Lower lobe of right lung (tissue), 2 donors: ENCODE results near the gene MLNR. TPM values are rescaled to one million over a fixed set of nuclear protein-coding genes. Genes with fewer than 3 reads are reported as not detected.
A peak's percentile ranks its signal among the peaks of the same experiment; 100 is the strongest.

Experiments used
- ATAC-seq, 2 donors: fragments of 200-7000 bp; cut with Tn5 transposase; one replicate each; pipeline ENCODE4 v1.9.1; 2020 to 2022; ENCODE audit warnings: mild to moderate bottlenecking in 2 of 2, moderate library complexity in 2 of 2
- DNase-seq: peaks from one replicate; pipeline ENCODE4 v3.0.0-alpha.2; 2020
- H3K27ac ChIP-seq: fragments of 200-600 bp; one replicate; pipeline ENCODE4 v1.8.0; 2022
- H3K27me3 ChIP-seq: fragments of 200-600 bp; one replicate; pipeline ENCODE4 v1.8.0; 2022; ENCODE audit warnings: low read depth
- H3K36me3 ChIP-seq: fragments of 200-600 bp; one replicate; pipeline ENCODE4 v1.8.0; 2022; ENCODE audit warnings: mild to moderate bottlenecking
- H3K4me1 ChIP-seq: fragments of 200-600 bp; one replicate; pipeline ENCODE4 v1.8.0; 2022
- H3K4me3 ChIP-seq: fragments of 200-600 bp; one replicate; pipeline ENCODE4 v1.8.0; 2022; ENCODE audit warnings: mild to moderate bottlenecking
- H3K9me3 ChIP-seq: fragments of 200-600 bp; one replicate; pipeline ENCODE4 v1.8.0; 2022
- intact Hi-C: fragments of 100-400 bp; cut with DNase I; formaldehyde crosslinking; loops from one replicate; pipeline ENCODE4 v1.11.0; 2022
- total RNA-seq: library from RNA; stranded (reverse); fragmentation: NEBNext Ultra II Directional; extraction: Animal tissue kit (Norgen Biotek cat#: 25700); gene quantifications from one replicate; pipeline ENCODE4 v1.2.1, GENCODE V29; 2021
- TF ChIP-seq, protein P1 (sequence below): fragments of 200-600 bp; IDR thresholded peaks from one replicate; pipeline ENCODE4 v1.8.0; 2022; ENCODE audit warnings: antibody characterized with exemption, mild to moderate bottlenecking
- donor health status: DM: no; HTN: yes; CAD: no; lungs with severe emphysema.

Gene MLNR
- total RNA-seq, 1 donor from 2014 or later: not detected

DNA sequence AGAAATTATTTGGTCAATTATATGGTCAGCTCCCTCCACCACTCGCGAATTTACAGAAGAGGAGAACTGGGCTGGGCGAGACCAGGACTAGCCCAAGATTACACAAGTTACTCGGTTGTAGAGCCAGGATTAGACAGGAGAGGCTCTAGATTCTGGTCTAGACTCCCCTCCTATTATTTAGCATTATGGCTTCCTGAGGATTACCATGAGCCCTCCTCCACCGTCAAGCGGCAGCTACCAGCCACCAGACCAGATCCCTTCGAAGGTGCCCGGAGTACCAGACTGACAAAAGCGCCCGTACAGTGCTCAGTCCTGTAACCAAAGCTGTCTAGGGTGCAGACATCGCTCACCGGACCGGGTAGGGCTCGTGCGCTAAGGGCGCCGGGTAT is 497 bp upstream of the MLNR start:
- Histone ChIP-seq H3K4me3 (peak overlapping the region; percentile 52), H3K27ac (no peak overlapping the region), H3K4me1 (peaks cover 23% of the 10 kb centered on the region), H3K36me3 (no peaks in the 10 kb centered on the region), H3K9me3 (no peaks in the 10 kb centered on the region), H3K27me3 (peaks cover 44% of the 10 kb centered on the region)
- no peak for DNase-seq
- intact Hi-C loops: no loop called here
- TF ChIP-seq, protein P1, sequence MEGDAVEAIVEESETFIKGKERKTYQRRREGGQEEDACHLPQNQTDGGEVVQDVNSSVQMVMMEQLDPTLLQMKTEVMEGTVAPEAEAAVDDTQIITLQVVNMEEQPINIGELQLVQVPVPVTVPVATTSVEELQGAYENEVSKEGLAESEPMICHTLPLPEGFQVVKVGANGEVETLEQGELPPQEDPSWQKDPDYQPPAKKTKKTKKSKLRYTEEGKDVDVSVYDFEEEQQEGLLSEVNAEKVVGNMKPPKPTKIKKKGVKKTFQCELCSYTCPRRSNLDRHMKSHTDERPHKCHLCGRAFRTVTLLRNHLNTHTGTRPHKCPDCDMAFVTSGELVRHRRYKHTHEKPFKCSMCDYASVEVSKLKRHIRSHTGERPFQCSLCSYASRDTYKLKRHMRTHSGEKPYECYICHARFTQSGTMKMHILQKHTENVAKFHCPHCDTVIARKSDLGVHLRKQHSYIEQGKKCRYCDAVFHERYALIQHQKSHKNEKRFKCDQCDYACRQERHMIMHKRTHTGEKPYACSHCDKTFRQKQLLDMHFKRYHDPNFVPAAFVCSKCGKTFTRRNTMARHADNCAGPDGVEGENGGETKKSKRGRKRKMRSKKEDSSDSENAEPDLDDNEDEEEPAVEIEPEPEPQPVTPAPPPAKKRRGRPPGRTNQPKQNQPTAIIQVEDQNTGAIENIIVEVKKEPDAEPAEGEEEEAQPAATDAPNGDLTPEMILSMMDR: no peak
- no peak for ATAC-seq

- no peak overlapping the region for H3K27ac ChIP-seq
- ATAC-seq (peak in 1 of 2 donors; percentile 10), DNase-seq (no peak)
- peaks cover 17% of the 10 kb centered on the region for H3K4me1 ChIP-seq
- no peaks in the 10 kb centered on the region for H3K9me3 ChIP-seq
- intact Hi-C loops: no loop called here
- peaks cover 44% of the 10 kb centered on the region for H3K27me3 ChIP-seq
- TF ChIP-seq, protein P1: no peak
- H3K4me3 ChIP-seq: peak overlapping the region; percentile 52
- H3K36me3 ChIP-seq: no peaks in the 10 kb centered on the region
Observed at GRCh38 chr13:49220856-49221589, 885 bp downstream of the MLNR start.

DNA sequence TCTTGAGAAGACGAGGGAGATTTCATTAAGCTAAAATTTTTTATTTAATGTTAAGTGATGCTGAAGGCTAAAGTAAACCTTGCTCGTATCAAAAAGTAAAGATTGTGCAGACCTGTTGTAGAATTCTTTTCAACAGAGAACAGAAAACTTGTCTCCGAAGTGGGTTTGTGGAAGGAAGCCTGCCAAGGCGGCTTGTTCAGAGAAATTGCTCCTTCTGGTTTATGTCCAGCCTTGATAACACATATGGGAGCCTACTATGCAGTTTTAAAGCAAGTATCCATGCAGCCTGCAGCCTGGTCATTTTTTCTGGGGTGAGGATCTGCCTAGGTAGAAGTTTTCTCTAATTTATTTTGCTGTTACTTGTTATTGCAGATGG is 1.4 kb downstream of the MLNR start:
- ATAC-seq (no peak), DNase-seq (no peak)
- H3K36me3 ChIP-seq: no peaks in the 10 kb centered on the region
- no peak overlapping the region for H3K4me3 ChIP-seq
- intact Hi-C loops: no loop called here
- no peak overlapping the region for H3K27ac ChIP-seq
- peaks cover 17% of the 10 kb centered on the region for H3K4me1 ChIP-seq
- no peaks in the 10 kb centered on the region for H3K9me3 ChIP-seq
- H3K27me3 ChIP-seq: peaks cover 44% of the 10 kb centered on the region
- TF ChIP-seq, protein P1: no peak

- Histone ChIP-seq H3K4me1 (peaks cover 9% of the 10 kb centered on the region), H3K9me3 (no peaks in the 10 kb centered on the region), H3K27ac (no peak overlapping the region), H3K27me3 (peaks cover 19% of the 10 kb centered on the region), H3K4me3 (no peak overlapping the region), H3K36me3 (no peaks in the 10 kb centered on the region)
- ATAC-seq (peak; percentile 61 to 83), DNase-seq (no peak)
- TF ChIP-seq, protein P1: no peak
- intact Hi-C loops: no loop called here
Observed at GRCh38 chr13:49225223-49226042, 5.3 kb downstream of the MLNR start.

DNA sequence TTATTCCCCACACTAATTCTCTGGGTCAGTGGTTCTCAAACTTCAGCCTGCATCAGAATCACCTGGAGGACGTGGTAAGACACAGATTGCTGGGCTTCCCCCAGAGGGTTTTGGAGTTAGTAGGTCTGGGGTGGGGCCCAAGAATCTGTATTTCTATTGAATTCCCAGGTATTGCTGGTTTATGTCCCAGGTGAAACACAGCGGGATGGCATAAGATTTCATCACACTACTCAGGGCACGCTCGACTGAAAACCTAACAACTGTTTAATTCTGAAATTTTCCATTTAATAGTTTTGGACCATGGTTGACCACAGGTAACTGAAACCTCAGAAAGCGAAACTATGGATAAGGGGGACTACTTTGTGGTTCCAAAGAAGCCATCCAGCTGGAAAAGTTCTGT is 6.5 kb downstream of the MLNR start:
- ATAC-seq (no peak), DNase-seq (no peak)
- Histone ChIP-seq H3K36me3 (no peaks in the 10 kb centered on the region), H3K4me3 (no peak overlapping the region), H3K27me3 (peaks cover 7% of the 10 kb centered on the region), H3K27ac (no peak overlapping the region), H3K9me3 (no peaks in the 10 kb centered on the region), H3K4me1 (no peaks in the 10 kb centered on the region)
- TF ChIP-seq, protein P1: no peak
- intact Hi-C loops: no loop called here
